Activated CD8-positive, alpha-beta memory T cell treated with anti-CD3 and anti-CD28 coated beads, Interleukin-2, amount 50 U/mL, for 24 hours (primary cell): ENCODE data around the gene LHB.

Experiments
- DNase-seq: peaks from one replicate; pipeline ENCODE4 v3.0.0-alpha.2; 2020; ENCODE audit errors: extremely low read depth

LHB gene

GRCh38 chr19:49010453-49010852, 6.4 kb downstream of the LHB start:
- DNase-seq, result no peak

- DNase-seq, result no peak
These were observed 7.1 kb downstream of the LHB start for GRCh38 chr19:49009828-49010227.

GRCh38 chr19:49006905-49007304, 10.0 kb downstream of the LHB start:
- DNase-seq, result no peak

- no peak for DNase-seq
These were observed 11.8 kb downstream of the LHB start for GRCh38 chr19:49004964-49005614.

GRCh38 chr19:49004133-49004532, 12.8 kb downstream of the LHB start:
- no peak for DNase-seq

GRCh38 chr19:48999481-49000325, 17.2 kb downstream of the LHB start:
- DNase-seq, result peak; percentile 45

GRCh38 chr19:48997972-48998371, 18.9 kb downstream of the LHB start:
- DNase-seq, result no peak

- DNase-seq, result no peak
These were observed 22.9 kb downstream of the LHB start for GRCh38 chr19:48994035-48994386.

- peak; percentile 98 for DNase-seq
These were observed 23.5 kb downstream of the LHB start, which contains the start of the genes GYS1 and RUVBL2 for GRCh38 chr19:48993175-48994034. Gene GYS1 (minus strand): TSS chr19:48993309. CDS start chr19:48993112, 197 bp downstream. Gene RUVBL2 (plus strand): TSS chr19:48993887. CDS start chr19:48993912, 25 bp downstream.

GRCh38 chr19:48992581-48993174, 24.2 kb downstream of the LHB start:
- no peak for DNase-seq

- no peak for DNase-seq
These were observed 24.9 kb downstream of the LHB start for GRCh38 chr19:48991873-48992580.

- DNase-seq, result no peak
These were observed 25.8 kb downstream of the LHB start for GRCh38 chr19:48991011-48991609.

- no peak for DNase-seq
These were observed 26.5 kb downstream of the LHB start for GRCh38 chr19:48990400-48990799.

- no peak for DNase-seq
These were observed 27.1 kb downstream of the LHB start for GRCh38 chr19:48989701-48990291.

- no peak for DNase-seq
These were observed 28.0 kb downstream of the LHB start for GRCh38 chr19:48988860-48989259.

GRCh38 chr19:48988286-48988685, 28.6 kb downstream of the LHB start:
- no peak for DNase-seq

- no peak for DNase-seq
These were observed 29.6 kb downstream of the LHB start for GRCh38 chr19:48987323-48987722.

GRCh38 chr19:48986211-48986610, 30.7 kb downstream of the LHB start:
- DNase-seq, result no peak

GRCh38 chr19:48985711-48986110, 31.2 kb downstream of the LHB start:
- DNase-seq, result no peak

- no peak for DNase-seq
These were observed 34.6 kb downstream of the LHB start for GRCh38 chr19:48982280-48982679.
